Adrenal gland (tissue), 5 donors: ENCODE results near the gene NPPB.

Source experiments
- POLR2A ChIP-seq, 2 donors: fragments of 450-650 bp; IDR thresholded peaks; one replicate each; pipeline ENCODE4 v1.6.1; 2017; ENCODE audit warnings: antibody characterized with exemption in 2 of 2, mild to moderate bottlenecking in 2 of 2, moderate library complexity in 1 of 2
- TF ChIP-seq, protein P1 (sequence below), 6 experiments: fragments of 450-650 bp in 4 of 6; fragments of 200-600 bp in 2 of 6; sonication (generic) in 1 of 6; IDR thresholded peaks; 1 replicate in 5 of 6; 2 replicates in 1 of 6; pipeline versions ENCODE4 v1.5.1 to v1.8.0; 2016 to 2021; ENCODE audit warnings: antibody characterized with exemption in 6 of 6, mild to moderate bottlenecking in 2 of 6, moderate library complexity in 1 of 6
- donor health status: DM: no; HTN: no; CAD: no.

- no peak for TF ChIP-seq POLR2A (IDR thresholded peaks at IDR 0.05)
- TF ChIP-seq, protein P1, sequence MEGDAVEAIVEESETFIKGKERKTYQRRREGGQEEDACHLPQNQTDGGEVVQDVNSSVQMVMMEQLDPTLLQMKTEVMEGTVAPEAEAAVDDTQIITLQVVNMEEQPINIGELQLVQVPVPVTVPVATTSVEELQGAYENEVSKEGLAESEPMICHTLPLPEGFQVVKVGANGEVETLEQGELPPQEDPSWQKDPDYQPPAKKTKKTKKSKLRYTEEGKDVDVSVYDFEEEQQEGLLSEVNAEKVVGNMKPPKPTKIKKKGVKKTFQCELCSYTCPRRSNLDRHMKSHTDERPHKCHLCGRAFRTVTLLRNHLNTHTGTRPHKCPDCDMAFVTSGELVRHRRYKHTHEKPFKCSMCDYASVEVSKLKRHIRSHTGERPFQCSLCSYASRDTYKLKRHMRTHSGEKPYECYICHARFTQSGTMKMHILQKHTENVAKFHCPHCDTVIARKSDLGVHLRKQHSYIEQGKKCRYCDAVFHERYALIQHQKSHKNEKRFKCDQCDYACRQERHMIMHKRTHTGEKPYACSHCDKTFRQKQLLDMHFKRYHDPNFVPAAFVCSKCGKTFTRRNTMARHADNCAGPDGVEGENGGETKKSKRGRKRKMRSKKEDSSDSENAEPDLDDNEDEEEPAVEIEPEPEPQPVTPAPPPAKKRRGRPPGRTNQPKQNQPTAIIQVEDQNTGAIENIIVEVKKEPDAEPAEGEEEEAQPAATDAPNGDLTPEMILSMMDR (IDR thresholded peaks at IDR 0.05), result no peak
These were observed 46.2 kb upstream of the NPPB start for GRCh38 chr1:11904978-11905377.
